NB4 (cell line): ENCODE results near the gene CLBA1.
A peak's percentile ranks its signal among the peaks of the same experiment; 100 is the strongest.

ENCODE experiments used
- CTCF ChIP-seq: IDR thresholded peaks from one replicate; pipeline ENCODE4 v1.5.1; 2012; ENCODE audit warnings: low read depth, low read length
- MAX ChIP-seq: IDR thresholded peaks from 2 replicates; pipeline ENCODE4 v1.6.1; 2011; ENCODE audit warnings: low read depth, low read length
- MYC ChIP-seq: IDR thresholded peaks from 2 replicates; pipeline ENCODE4 v1.6.1; 2011; ENCODE audit warnings: low read depth, low read length
- POLR2A ChIP-seq: IDR thresholded peaks from 2 replicates; pipeline ENCODE4 v1.6.1; 2011; ENCODE audit warnings: mild to moderate bottlenecking; ENCODE audit not compliant: insufficient read length; ENCODE audit errors: extremely low read depth

GRCh38 chr14:104985675-104986486 lies at the start of gene CLBA1:
- no peak for TF ChIP-seq CTCF
- peak; percentile 37; the same call in 1 of the 2 replicates for TF ChIP-seq MAX
- TF ChIP-seq POLR2A, result peak; percentile 60
- TF ChIP-seq MYC, result no peak
